CD4-positive, CD25-positive, alpha-beta regulatory T cell (primary cell): ENCODE measurements around the gene LRSAM1. TPM values are rescaled to one million over a fixed set of nuclear protein-coding genes. Genes with fewer than 3 reads are reported as not detected.

Source experiments
- ATAC-seq, 2 donors: fragments of 150-1000 bp; cut with Tn5 transposase; one replicate each; pipeline ENCODE4 v1.10.0; 2021; ENCODE audit warnings: low read depth in 2 of 2, moderate number of reproducible peaks in 2 of 2, moderate library complexity in 1 of 2
- DNase-seq, 3 donors: peaks; one replicate each; pipeline versions ENCODE4 v3.0.0 to v3.0.0-alpha.2; 2012 to 2022; ENCODE audit warnings: mixed read lengths in 1 of 3
- H3K27ac ChIP-seq: one replicate; pipeline ENCODE4 v1.7.0; 2013; ENCODE audit warnings: mild to moderate bottlenecking, low read length; ENCODE audit not compliant: insufficient read depth, poor library complexity, severe bottlenecking
- H3K27me3 ChIP-seq: one replicate; pipeline ENCODE4 v1.7.0; 2013; ENCODE audit warnings: low read length; ENCODE audit not compliant: control insufficient read depth, insufficient read depth
- H3K36me3 ChIP-seq: one replicate; pipeline ENCODE4 v1.7.0; 2013; ENCODE audit warnings: mild to moderate bottlenecking, low read length, moderate library complexity; ENCODE audit not compliant: control insufficient read depth, insufficient read depth
- H3K4me1 ChIP-seq: 2 replicates; pipeline ENCODE4 v1.7.0; 2013; ENCODE audit warnings: mild to moderate bottlenecking, low read length; ENCODE audit not compliant: insufficient read depth, control insufficient read depth, poor library complexity, severe bottlenecking
- H3K4me3 ChIP-seq: one replicate; pipeline ENCODE4 v1.7.0; 2013; ENCODE audit warnings: low read depth, mild to moderate bottlenecking, low read length, moderate library complexity
- H3K9me3 ChIP-seq, 2 experiments: 1 replicate in 1 of 2; 2 replicates in 1 of 2; pipeline ENCODE4 v1.7.0; 2013; ENCODE audit warnings: low read length in 2 of 2, mild to moderate bottlenecking in 1 of 2, moderate library complexity in 1 of 2; ENCODE audit not compliant: control insufficient read depth in 2 of 2
- H3K27ac Mint-ChIP-seq, 3 donors: one replicate each; pipeline ENCODE4 v1.8.0; 2020 to 2022; ENCODE audit warnings: mild to moderate bottlenecking in 3 of 3, mixed read lengths in 3 of 3, moderate library complexity in 2 of 3
- H3K27me3 Mint-ChIP-seq: one replicate; pipeline ENCODE4 v1.8.0; 2022; ENCODE audit warnings: mild to moderate bottlenecking, mixed read lengths
- H3K36me3 Mint-ChIP-seq: one replicate; pipeline ENCODE4 v1.8.0; 2020; ENCODE audit warnings: mixed read lengths
- H3K4me1 Mint-ChIP-seq, 4 donors: one replicate each; pipeline ENCODE4 v1.8.0; 2020 to 2022; ENCODE audit warnings: mixed read lengths in 4 of 4, mild to moderate bottlenecking in 1 of 4
- H3K4me3 Mint-ChIP-seq, 4 donors: one replicate each; pipeline ENCODE4 v1.8.0; 2020 to 2022; ENCODE audit warnings: mild to moderate bottlenecking in 4 of 4, mixed read lengths in 4 of 4, moderate library complexity in 3 of 4
- H3K9me3 Mint-ChIP-seq, 7 donors: one replicate each; pipeline ENCODE4 v1.8.0; 2020 to 2022; ENCODE audit warnings: mixed read lengths in 7 of 7, mild to moderate bottlenecking in 3 of 7, moderate library complexity in 2 of 7
- polyA plus RNA-seq, 4 donors: library from polyadenylated mRNA; unstranded; fragments of 300-500 nt; fragmentation: Illumina TruSeq; gene quantifications; one replicate each; pipeline ENCODE4 v1.2.3, GENCODE V29; 2021
- total RNA-seq: library from RNA; stranded (reverse); gene quantifications from one replicate; pipeline ENCODE4 v1.2.3, GENCODE V29; 2022

LRSAM1 gene
- total and polyA plus RNA-seq, 5 donors from 2014 or later: 3.9 to 24.0 (median 5.5) TPM

DNA sequence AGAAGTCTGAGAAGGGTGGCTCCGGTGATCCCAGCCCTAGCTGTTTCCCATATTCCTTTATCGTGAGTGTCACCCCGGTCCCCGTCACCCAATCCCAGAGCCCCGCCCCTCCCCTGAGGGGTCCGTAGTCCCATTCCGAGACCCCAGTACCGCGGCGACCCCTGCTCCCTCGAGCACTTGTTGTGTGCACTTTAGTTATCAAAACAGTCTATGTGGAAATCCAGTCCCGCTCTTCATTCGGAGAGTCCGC lies 223 bp downstream of the LRSAM1 start:
- no peak for ATAC-seq
- Histone ChIP-seq H3K4me1 (peaks cover 33% of the 10 kb centered on the region), H3K27me3 (no peaks in the 10 kb centered on the region), H3K4me3 (peak overlapping the region; percentile 83), H3K9me3 (no peaks in the 10 kb centered on the region), H3K36me3 (peaks cover 35% of the 10 kb centered on the region), H3K27ac (peak overlapping the region; percentile 88)
- no peak for DNase-seq
- H3K27me3 Mint-ChIP-seq: peaks cover 6% of the 10 kb centered on the region
- H3K27ac Mint-ChIP-seq: peak overlapping the region; percentile 96 to 97 (median 96)
- H3K4me1 Mint-ChIP-seq: peaks cover 7 to 56% (median 37%) of the 10 kb centered on the region in 4 donors
- peaks cover 40% of the 10 kb centered on the region for H3K36me3 Mint-ChIP-seq
- H3K4me3 Mint-ChIP-seq: peak overlapping the region; percentile 96 to 100 (median 98)
- H3K9me3 Mint-ChIP-seq: no peaks in the 10 kb centered on the region

DNA sequence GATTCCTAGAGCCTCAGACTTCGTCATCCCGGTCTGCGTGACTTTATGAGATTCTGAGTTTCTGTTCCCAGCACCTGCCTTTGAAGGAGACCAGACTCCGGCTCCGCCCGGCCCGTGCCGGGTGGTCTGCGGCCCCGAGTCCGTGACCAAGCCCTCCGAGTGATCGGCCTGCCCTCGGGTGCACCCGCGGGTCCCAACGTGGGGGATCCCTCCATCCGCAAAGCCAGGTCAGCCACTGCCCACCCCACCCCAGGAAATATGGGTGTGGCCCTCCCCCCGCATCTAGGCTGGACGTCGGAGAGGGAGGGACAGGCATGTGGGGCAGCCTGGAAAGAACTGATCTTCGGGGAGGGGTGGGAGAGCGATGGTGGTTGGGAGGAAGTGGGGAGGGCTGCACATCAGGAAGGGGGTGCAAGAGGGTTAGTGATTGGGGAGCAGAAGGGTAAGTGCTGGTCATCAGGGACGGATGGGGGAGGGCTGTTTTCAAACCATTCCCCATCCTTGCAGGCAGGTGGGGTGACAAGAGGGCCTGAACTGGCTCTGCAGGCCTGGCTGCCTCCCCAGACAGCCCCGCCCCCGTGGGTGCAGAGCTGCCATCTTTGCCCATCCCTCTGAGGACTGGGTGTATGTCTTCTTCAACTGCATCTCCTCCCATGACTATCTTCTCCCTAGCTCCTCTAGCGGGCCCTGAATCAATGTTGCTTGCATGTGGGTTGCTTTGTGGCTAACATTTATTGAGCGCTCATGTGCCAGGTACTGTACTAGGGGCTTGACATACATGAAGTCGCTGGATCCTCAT lies 747 bp downstream of the LRSAM1 start:
- DNase-seq (peak; percentile 19 to 62 (median 37)), ATAC-seq (no peak)
- Histone ChIP-seq H3K27ac (peak overlapping the region; percentile 88), H3K9me3 (no peaks in the 10 kb centered on the region), H3K36me3 (peaks cover 32% of the 10 kb centered on the region), H3K4me1 (peaks cover 33% of the 10 kb centered on the region), H3K4me3 (peak overlapping the region; percentile 83), H3K27me3 (no peaks in the 10 kb centered on the region)
- peaks cover 7 to 56% (median 34%) of the 10 kb centered on the region in 4 donors for H3K4me1 Mint-ChIP-seq
- H3K36me3 Mint-ChIP-seq: peaks cover 38% of the 10 kb centered on the region
- peak overlapping the region in 2 of 3 donors; percentile 96 to 97 for H3K27ac Mint-ChIP-seq
- peaks cover 6% of the 10 kb centered on the region for H3K27me3 Mint-ChIP-seq
- no peaks in the 10 kb centered on the region for H3K9me3 Mint-ChIP-seq
- peak overlapping the region; percentile 96 to 100 (median 98) for H3K4me3 Mint-ChIP-seq

DNA sequence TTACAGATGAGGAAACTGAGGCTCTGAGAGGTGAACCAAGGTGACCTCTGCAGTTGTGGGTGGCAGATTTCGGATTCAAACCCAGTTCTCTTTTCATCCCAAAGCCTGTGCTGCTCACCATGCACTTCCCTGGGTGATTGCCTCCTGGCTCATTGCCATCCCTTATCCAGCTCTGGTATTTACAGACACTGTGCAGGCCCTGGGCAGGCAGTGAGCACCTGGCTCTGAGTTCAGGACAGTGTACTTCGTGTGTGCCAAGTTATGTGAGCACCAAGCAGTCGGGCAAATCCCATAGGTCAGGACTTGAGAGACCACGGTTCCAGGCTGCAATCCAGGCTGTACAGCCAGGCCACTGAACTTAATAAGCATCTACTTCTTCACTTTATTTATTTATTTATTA lies 1.4 kb downstream of the LRSAM1 start:
- no peak for DNase-seq
- peaks cover 6% of the 10 kb centered on the region for H3K27me3 Mint-ChIP-seq
- peak overlapping the region; percentile 96 to 100 (median 98) for H3K4me3 Mint-ChIP-seq
- Histone ChIP-seq H3K36me3 (peaks cover 31% of the 10 kb centered on the region), H3K9me3 (no peaks in the 10 kb centered on the region), H3K27ac (no peak overlapping the region), H3K4me1 (peaks cover 33% of the 10 kb centered on the region), H3K27me3 (no peaks in the 10 kb centered on the region), H3K4me3 (peak overlapping the region; percentile 41)
- peak overlapping the region in 1 of 3 donors; percentile 96 for H3K27ac Mint-ChIP-seq
- H3K4me1 Mint-ChIP-seq: peaks cover 7 to 57% (median 32%) of the 10 kb centered on the region in 4 donors
- H3K36me3 Mint-ChIP-seq: peaks cover 35% of the 10 kb centered on the region
- ATAC-seq: no peak
- H3K9me3 Mint-ChIP-seq: no peaks in the 10 kb centered on the region

DNA sequence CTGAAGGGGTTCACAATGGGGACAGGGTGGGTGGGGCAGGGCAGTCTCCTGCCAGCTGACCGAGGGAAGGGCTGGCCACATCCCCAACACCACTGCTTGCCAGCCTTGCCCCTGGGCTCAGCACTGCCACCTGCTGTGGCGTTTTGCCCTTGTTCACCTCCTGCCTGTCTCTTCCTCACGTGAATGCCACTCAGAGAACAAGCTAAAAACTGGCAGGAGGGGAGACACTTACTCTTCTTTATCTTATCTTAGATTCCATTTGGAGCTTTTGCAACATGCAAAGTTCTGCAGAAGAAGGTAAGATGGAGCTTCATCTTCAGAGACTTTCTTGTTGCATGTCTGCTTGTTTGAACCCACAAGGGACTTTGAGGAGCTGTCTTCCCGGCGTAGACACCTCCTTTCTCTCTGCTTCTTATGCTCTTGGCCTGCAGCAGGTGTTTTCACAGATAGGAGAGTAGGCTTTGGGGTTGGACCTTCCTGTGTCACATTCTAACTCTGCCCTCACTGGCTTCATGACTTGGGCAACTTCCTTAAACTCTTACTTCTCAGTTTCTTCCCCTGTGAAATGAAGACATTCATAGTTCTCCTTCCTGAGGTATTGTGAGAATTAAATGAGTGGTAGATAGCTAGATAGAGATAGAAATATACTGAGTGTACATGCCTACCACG lies 4.1 kb downstream of the LRSAM1 start:
- Histone ChIP-seq H3K9me3 (no peaks in the 10 kb centered on the region), H3K27me3 (no peaks in the 10 kb centered on the region), H3K27ac (no peak overlapping the region), H3K36me3 (peaks cover 25% of the 10 kb centered on the region), H3K4me3 (no peak overlapping the region), H3K4me1 (peaks cover 13% of the 10 kb centered on the region)
- ATAC-seq (no peak), DNase-seq (peak in 1 of 3 donors; percentile 37)
- Mint-ChIP-seq H3K9me3 (no peaks in the 10 kb centered on the region), H3K4me3 (peak overlapping the region in 2 of 4 donors; percentile 4 to 68), H3K36me3 (peaks cover 12% of the 10 kb centered on the region), H3K4me1 (peaks cover 0 to 29% (median 12%) of the 10 kb centered on the region in 4 donors), H3K27me3 (peaks cover 6% of the 10 kb centered on the region), H3K27ac (no peak overlapping the region)

DNA sequence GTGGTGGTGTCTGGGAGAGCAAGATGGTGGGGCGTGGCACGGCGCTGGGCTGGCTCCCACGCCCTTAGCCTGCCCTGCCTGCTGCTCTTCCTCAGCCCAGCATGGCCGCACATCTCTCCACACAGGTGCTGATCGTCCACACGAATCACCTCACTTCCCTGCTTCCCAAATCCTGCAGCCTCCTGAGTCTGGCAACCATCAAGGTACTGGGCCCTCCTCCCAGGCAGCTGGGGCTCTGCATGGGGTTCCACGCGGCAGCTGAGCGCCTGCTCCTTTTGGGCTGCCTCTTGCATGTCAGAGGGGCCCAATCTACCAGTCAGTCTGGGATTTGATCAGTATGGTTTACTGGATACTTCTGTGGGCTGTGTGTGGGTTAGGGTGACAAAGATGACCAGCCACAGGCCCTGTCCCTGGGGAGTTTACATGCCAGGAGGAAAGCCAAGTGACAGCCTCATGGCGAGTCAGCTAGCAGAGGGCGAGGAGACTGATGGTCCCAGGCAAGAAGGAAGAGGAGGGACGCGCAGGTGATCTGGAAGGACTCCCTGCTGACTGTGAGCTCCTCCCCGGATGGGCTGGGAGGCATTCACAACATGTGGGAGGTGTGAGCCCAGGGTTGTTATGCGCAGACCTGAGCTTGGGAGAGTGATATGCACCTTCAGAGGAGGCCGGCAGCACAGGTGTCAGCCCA lies 6.0 kb downstream of the LRSAM1 start:
- DNase-seq: no peak

DNA sequence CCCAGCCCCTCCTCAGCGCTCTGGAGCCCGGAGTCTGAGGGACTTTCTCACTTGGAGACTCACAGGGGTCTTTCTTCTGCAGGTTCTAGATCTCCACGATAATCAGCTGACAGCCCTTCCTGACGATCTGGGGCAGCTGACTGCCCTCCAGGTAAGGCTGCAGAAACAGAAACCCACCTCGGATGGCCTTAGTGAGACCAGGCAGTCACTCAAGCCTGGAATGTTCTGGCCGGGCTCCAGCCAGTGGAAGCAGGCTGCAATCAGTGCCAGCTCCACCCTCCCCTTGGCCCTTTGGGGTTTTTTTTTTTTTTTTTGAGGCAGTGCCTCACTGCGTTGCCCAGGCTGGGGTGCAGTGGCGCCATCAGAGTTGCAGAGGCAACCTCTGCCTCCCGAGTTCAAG lies 7.6 kb downstream of the LRSAM1 start:
- ATAC-seq (no peak), DNase-seq (no peak)
- no peaks in the 10 kb centered on the region for H3K9me3 ChIP-seq
- no peaks in the 10 kb centered on the region for H3K4me1 ChIP-seq
- peaks cover 33% of the 10 kb centered on the region for H3K36me3 Mint-ChIP-seq
- peaks cover 0 to 9% (median 3%) of the 10 kb centered on the region in 4 donors for H3K4me1 Mint-ChIP-seq
- H3K27ac Mint-ChIP-seq: no peak overlapping the region
- H3K4me3 ChIP-seq: no peak overlapping the region
- H3K4me3 Mint-ChIP-seq: no peak overlapping the region
- peaks cover 0 to 2% (median 0%) of the 10 kb centered on the region in 7 donors for H3K9me3 Mint-ChIP-seq
- no peaks in the 10 kb centered on the region for H3K27me3 Mint-ChIP-seq
- peaks cover 51% of the 10 kb centered on the region for H3K36me3 ChIP-seq
- H3K27ac ChIP-seq: no peak overlapping the region
- H3K27me3 ChIP-seq: no peaks in the 10 kb centered on the region

More for the DNA sequence above, 6.0 kb downstream of the LRSAM1 start:
- Histone ChIP-seq H3K36me3 (peaks cover 39% of the 10 kb centered on the region), H3K9me3 (no peaks in the 10 kb centered on the region), H3K4me1 (peaks cover 2% of the 10 kb centered on the region), H3K27me3 (no peaks in the 10 kb centered on the region), H3K27ac (no peak overlapping the region), H3K4me3 (no peak overlapping the region)
- H3K9me3 Mint-ChIP-seq: peaks cover 0 to 2% (median 0%) of the 10 kb centered on the region in 7 donors
- H3K27me3 Mint-ChIP-seq: no peaks in the 10 kb centered on the region
- no peak overlapping the region for H3K27ac Mint-ChIP-seq
- H3K4me3 Mint-ChIP-seq: no peak overlapping the region
- ATAC-seq: no peak
- H3K36me3 Mint-ChIP-seq: peaks cover 20% of the 10 kb centered on the region
- H3K4me1 Mint-ChIP-seq: peaks cover 0 to 17% (median 4%) of the 10 kb centered on the region in 4 donors

DNA sequence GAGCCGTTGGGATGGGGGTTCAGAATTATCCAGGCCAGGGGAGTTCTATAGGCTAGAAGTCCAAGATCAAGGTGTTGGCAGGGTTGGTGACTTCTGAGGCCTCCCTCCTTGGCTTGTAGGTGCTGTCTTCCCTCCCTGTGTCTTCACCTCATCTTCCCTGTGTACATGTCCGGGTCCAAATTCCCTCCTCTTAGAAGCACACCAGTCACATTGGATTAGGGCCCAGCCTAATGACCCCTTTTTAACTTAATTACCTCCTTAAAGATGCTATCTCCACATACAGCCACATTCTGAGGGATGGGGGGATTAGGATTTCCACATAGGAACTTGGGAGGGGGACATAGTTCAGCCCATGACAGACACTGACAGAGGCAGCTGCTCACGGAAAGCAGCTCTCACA lies 12.1 kb downstream of the LRSAM1 start:
- no peak for ATAC-seq
- H3K9me3 Mint-ChIP-seq: peaks cover 0 to 2% (median 0%) of the 10 kb centered on the region in 7 donors
- H3K27ac Mint-ChIP-seq: no peak overlapping the region
- Histone ChIP-seq H3K4me1 (no peaks in the 10 kb centered on the region), H3K27ac (no peak overlapping the region), H3K9me3 (no peaks in the 10 kb centered on the region), H3K4me3 (no peak overlapping the region), H3K36me3 (peaks cover 47% of the 10 kb centered on the region), H3K27me3 (no peaks in the 10 kb centered on the region)
- H3K4me1 Mint-ChIP-seq: no peaks in the 10 kb centered on the region
- H3K27me3 Mint-ChIP-seq: no peaks in the 10 kb centered on the region
- no peak overlapping the region for H3K4me3 Mint-ChIP-seq
- H3K36me3 Mint-ChIP-seq: peaks cover 28% of the 10 kb centered on the region
- DNase-seq: no peak
